ENCODE data around the gene GPR39.

The GPR39 gene

GRCh38 chr2:132621131-132621875 lies 204.7 kb downstream of the GPR39 start:
- no peak for TF ChIP-seq ZFX (IDR thresholded peaks at IDR 0.05; ENCODE audit: borderline replicate concordance)
- no peak overlapping the region for H3K27ac ChIP-seq

- no peak for TF ChIP-seq ZFX (IDR thresholded peaks at IDR 0.05; ENCODE audit: borderline replicate concordance)
- no peak for TF ChIP-seq CTCF (IDR thresholded peaks at IDR 0.05)
- no peak overlapping the region for H3K27ac ChIP-seq
Measured at GRCh38 chr2:132623096-132623839, 206.7 kb downstream of the GPR39 start.

GRCh38 chr2:132627536-132627935 lies 210.9 kb downstream of the GPR39 start:
- no peak for TF ChIP-seq CTCF (IDR thresholded peaks at IDR 0.05)
- no peak for TF ChIP-seq ZFX (IDR thresholded peaks at IDR 0.05; ENCODE audit: borderline replicate concordance)
- H3K27ac ChIP-seq = no peak overlapping the region

- H3K27ac ChIP-seq = no peak overlapping the region
- no peak for TF ChIP-seq ZFX (IDR thresholded peaks at IDR 0.05; ENCODE audit: borderline replicate concordance)
- TF ChIP-seq CTCF (IDR thresholded peaks at IDR 0.05) = no peak
Measured at GRCh38 chr2:132632000-132632649, 215.5 kb downstream of the GPR39 start.

GRCh38 chr2:132633635-132634034 lies 217.0 kb downstream of the GPR39 start:
- TF ChIP-seq ZFX (IDR thresholded peaks at IDR 0.05; ENCODE audit: borderline replicate concordance) (no peak), CTCF (IDR thresholded peaks at IDR 0.05) (no peak)
- H3K27ac ChIP-seq = no peak overlapping the region

- H3K27ac ChIP-seq = no peak overlapping the region
- TF ChIP-seq CTCF (IDR thresholded peaks at IDR 0.05) = no peak
- no peak for TF ChIP-seq ZFX (IDR thresholded peaks at IDR 0.05; ENCODE audit: borderline replicate concordance)
Measured at GRCh38 chr2:132636346-132636745, 219.7 kb downstream of the GPR39 start.

- no peak overlapping the region for H3K27ac ChIP-seq
- no peak for TF ChIP-seq CTCF (IDR thresholded peaks at IDR 0.05)
- no peak for TF ChIP-seq ZFX (IDR thresholded peaks at IDR 0.05; ENCODE audit: borderline replicate concordance)
Measured at GRCh38 chr2:132638313-132639040, 221.9 kb downstream of the GPR39 start.

Data from 22Rv1 (cell line).